CD4-positive, alpha-beta T cell treated with Interleukin-21 for 1 hour (primary cell): ENCODE results near the gene ANKH.
A peak's percentile ranks its signal among the peaks of the same experiment; 100 is the strongest.

ENCODE experiments used
- DNase-seq: peaks from one replicate; pipeline ENCODE4 v3.0.0-alpha.2; 2020

Gene ANKH

GRCh38 chr5:14678773-14679334 is 192.7 kb downstream of the ANKH start:
- DNase-seq, result no peak

- peak; percentile 24 for DNase-seq
Measured at GRCh38 chr5:14676320-14676719, 195.3 kb downstream of the ANKH start.

- DNase-seq, result peak; percentile 33
Measured at GRCh38 chr5:14675865-14676300, 195.7 kb downstream of the ANKH start.

- no peak for DNase-seq
Measured at GRCh38 chr5:14674983-14675854, 196.4 kb downstream of the ANKH start.

GRCh38 chr5:14673443-14673842 is 198.1 kb downstream of the ANKH start:
- no peak for DNase-seq

GRCh38 chr5:14672484-14673394 is 198.8 kb downstream of the ANKH start:
- DNase-seq, result no peak

- DNase-seq, result no peak
Measured at GRCh38 chr5:14672082-14672481, 199.5 kb downstream of the ANKH start.

GRCh38 chr5:14671414-14671813 is 200.2 kb downstream of the ANKH start:
- DNase-seq, result peak; percentile 66

- no peak for DNase-seq
Measured at GRCh38 chr5:14669975-14670374, 201.6 kb downstream of the ANKH start.

- DNase-seq, result no peak
Measured at GRCh38 chr5:14669415-14669814, 202.2 kb downstream of the ANKH start.

GRCh38 chr5:14668181-14668591 is 203.4 kb downstream of the ANKH start:
- peak; percentile 69 for DNase-seq

- DNase-seq, result no peak
Measured at GRCh38 chr5:14667770-14668169, 203.8 kb downstream of the ANKH start.

GRCh38 chr5:14667290-14667689 is 204.3 kb downstream of the ANKH start:
- no peak for DNase-seq

- no peak for DNase-seq
Measured at GRCh38 chr5:14666357-14666756, 205.2 kb downstream of the ANKH start.

GRCh38 chr5:14665949-14666348 is 205.6 kb downstream of the ANKH start:
- DNase-seq, result peak; percentile 65

GRCh38 chr5:14665101-14665822 is 206.3 kb downstream of the ANKH start:
- peak; percentile 36 for DNase-seq

GRCh38 chr5:14664270-14665100 is 207.1 kb downstream of the ANKH start, which contains the start of gene OTULIN:
Gene OTULIN, plus strand, starts transcription at chr5:14664718. Its CDS starts 108 bp downstream, at chr5:14664826.
- peak; percentile 91 for DNase-seq

- DNase-seq, result peak; percentile 23
Measured at GRCh38 chr5:14663734-14664269, 207.8 kb downstream of the ANKH start.

- no peak for DNase-seq
Measured at GRCh38 chr5:14662721-14663260, 208.8 kb downstream of the ANKH start.

GRCh38 chr5:14660833-14661232 is 210.7 kb downstream of the ANKH start:
- no peak for DNase-seq
